ENCODE results near the gene MINDY1.

MINDY1 gene

DNA sequence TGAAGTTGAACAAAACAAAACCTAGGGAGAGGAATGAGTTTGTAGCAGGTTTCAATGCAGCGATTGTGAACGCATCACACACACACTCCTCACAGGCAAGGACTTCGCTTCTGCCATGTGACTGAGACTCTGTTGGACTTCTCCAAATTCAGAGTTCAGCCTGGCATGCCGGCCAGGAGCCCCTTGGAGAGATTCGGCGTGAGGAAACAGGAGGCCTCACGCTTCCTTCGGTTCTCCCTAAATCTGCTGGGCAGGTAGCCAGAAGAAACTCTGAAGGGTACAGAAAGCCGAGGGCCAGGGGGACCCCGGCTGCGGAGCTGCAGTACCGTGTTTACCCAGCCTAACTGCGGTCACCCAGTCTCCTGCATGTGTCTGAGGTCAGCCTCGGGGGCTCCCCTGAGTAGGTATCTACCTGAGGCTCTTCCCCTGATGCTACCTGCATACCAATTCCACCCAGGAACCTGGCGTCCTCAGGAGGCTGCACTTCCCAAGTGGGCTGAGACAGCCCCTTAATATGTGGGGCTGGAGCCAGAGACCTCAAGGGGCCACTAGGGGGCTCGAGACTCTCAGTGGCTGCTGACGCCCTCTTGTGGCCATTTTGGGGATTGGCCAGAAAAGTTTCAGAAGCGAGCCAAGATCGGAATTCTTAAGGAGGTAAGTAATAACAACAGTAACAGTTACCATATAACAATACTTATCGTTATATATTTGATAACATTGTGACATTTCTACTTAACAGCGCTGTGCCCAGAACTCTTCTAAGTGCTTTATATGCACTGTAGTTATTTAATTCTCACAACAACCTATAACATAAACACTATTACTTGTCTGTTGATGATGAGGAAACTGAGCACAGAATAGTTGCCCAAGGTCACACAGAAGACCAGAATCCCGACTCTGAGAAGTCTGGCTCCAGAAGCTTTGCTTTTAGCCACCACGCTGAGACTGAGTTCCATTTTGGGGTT, 27.3 kb downstream of the MINDY1 start:
- H3K36me3 ChIP-seq (ENCODE audit: control insufficient read depth, low read length), result no peaks in the 10 kb centered on the region
- peak overlapping the region; percentile 95 for H3K4me2 ChIP-seq (ENCODE audit: low read length)
- no peaks in the 10 kb centered on the region for H3K27me3 ChIP-seq (ENCODE audit: control insufficient read depth, low read length)
- no peaks in the 10 kb centered on the region for H3K9me3 ChIP-seq (ENCODE audit: control insufficient read depth, insufficient read depth, low read length)
- no peak for TF ChIP-seq EZH2phosphoT487 (IDR thresholded peaks at IDR 0.05; ENCODE audit: borderline replicate concordance, low read length)
- peak; percentile 100 for TF ChIP-seq CTCF (IDR thresholded peaks at IDR 0.05; ENCODE audit: low read depth, low read length, poor library complexity, severe bottlenecking)
- no peak overlapping the region for H3K27ac ChIP-seq (ENCODE audit: low read depth, low read length)
- no peaks in the 10 kb centered on the region for H4K20me1 ChIP-seq (ENCODE audit: control insufficient read depth, insufficient read depth, low read depth, low read length)
- peaks cover 11% of the 10 kb centered on the region for H3K79me2 ChIP-seq (ENCODE audit: control insufficient read depth, low read length)
- H3K4me1 ChIP-seq (ENCODE audit: control insufficient read depth, low read length), result peaks cover 46% of the 10 kb centered on the region
- H3K9me2 ChIP-seq (replicated peaks; ENCODE audit: control insufficient read depth, low read length), result no peaks in the 10 kb centered on the region
- peaks cover 9% of the 10 kb centered on the region for H3F3A ChIP-seq (ENCODE audit: control insufficient read depth, insufficient read depth)
- H3K4me3 ChIP-seq (ENCODE audit: low read length), result peak overlapping the region; percentile 75

DNA sequence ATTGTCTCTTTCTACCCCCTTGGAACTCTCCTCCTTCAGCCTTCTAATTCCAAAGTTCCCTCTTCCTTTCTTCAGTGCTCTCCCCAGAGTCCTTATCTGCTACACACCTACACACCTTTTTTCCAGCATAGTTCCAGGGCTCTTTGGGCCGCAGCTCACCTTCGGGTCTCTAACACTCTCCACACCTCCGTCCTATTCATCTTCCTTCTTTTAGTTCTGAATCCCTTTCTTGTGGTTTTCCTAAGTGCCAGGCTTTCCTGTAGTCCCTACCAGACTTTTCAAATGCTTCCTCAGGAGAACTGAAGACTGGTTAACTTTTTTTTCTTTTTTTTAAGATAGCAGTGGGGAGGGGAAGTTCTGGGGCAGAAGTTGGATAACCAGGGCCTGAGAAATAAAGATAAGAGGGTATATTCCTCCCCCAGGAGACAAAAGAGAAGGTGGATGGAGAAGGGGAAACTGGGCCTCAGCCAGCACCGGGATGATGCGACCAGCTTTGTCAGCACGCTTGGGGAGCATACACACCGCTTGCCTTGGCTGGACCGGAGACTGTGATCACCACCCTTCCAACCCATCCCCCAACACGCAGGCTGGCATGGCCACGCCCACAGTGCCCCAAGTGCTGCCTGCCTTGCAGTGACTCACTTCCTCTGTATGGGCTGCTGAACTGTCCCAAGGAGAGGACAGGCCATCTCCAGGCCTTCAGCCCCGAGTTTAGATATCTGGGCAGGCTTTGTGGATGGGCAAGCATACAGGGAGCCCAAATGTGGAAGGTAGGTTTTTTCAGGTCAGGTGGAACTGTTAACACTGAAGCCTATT, 29.6 kb downstream of the MINDY1 start:
- no peak overlapping the region for H3K27ac ChIP-seq (ENCODE audit: low read depth, low read length)
- peaks cover 59% of the 10 kb centered on the region for H3K4me1 ChIP-seq (ENCODE audit: control insufficient read depth, low read length)

GRCh38 chr1:150976401-150976821, 30.3 kb downstream of the MINDY1 start:
- Histone ChIP-seq H3K9me3 (ENCODE audit: control insufficient read depth, insufficient read depth, low read length) (no peaks in the 10 kb centered on the region), H3K9me2 (replicated peaks; ENCODE audit: control insufficient read depth, low read length) (no peaks in the 10 kb centered on the region), H3K27me3 (ENCODE audit: control insufficient read depth, low read length) (no peaks in the 10 kb centered on the region), H3K4me1 (ENCODE audit: control insufficient read depth, low read length) (peaks cover 64% of the 10 kb centered on the region), H3K4me3 (ENCODE audit: low read length) (no peak overlapping the region), H3F3A (ENCODE audit: control insufficient read depth, insufficient read depth) (peaks cover 9% of the 10 kb centered on the region), H3K36me3 (ENCODE audit: control insufficient read depth, low read length) (peaks cover 27% of the 10 kb centered on the region), H4K20me1 (ENCODE audit: control insufficient read depth, insufficient read depth, low read depth, low read length) (no peaks in the 10 kb centered on the region), H3K79me2 (ENCODE audit: control insufficient read depth, low read length) (peaks cover 41% of the 10 kb centered on the region), H3K4me2 (ENCODE audit: low read length) (peak overlapping the region; percentile 65), H3K27ac (ENCODE audit: low read depth, low read length) (no peak overlapping the region)
- TF ChIP-seq CTCF (IDR thresholded peaks at IDR 0.05; ENCODE audit: low read depth, low read length, poor library complexity, severe bottlenecking) (no peak), EZH2phosphoT487 (IDR thresholded peaks at IDR 0.05; ENCODE audit: borderline replicate concordance, low read length) (no peak)

More for the DNA sequence above, 29.6 kb downstream of the MINDY1 start:
- no peaks in the 10 kb centered on the region for H4K20me1 ChIP-seq (ENCODE audit: control insufficient read depth, insufficient read depth, low read depth, low read length)
- H3K79me2 ChIP-seq (ENCODE audit: control insufficient read depth, low read length), result peaks cover 34% of the 10 kb centered on the region
- TF ChIP-seq EZH2phosphoT487 (IDR thresholded peaks at IDR 0.05; ENCODE audit: borderline replicate concordance, low read length), result no peak
- no peak for TF ChIP-seq CTCF (IDR thresholded peaks at IDR 0.05; ENCODE audit: low read depth, low read length, poor library complexity, severe bottlenecking)
- H3K36me3 ChIP-seq (ENCODE audit: control insufficient read depth, low read length), result peaks cover 20% of the 10 kb centered on the region
- H3K9me3 ChIP-seq (ENCODE audit: control insufficient read depth, insufficient read depth, low read length), result no peaks in the 10 kb centered on the region
- no peaks in the 10 kb centered on the region for H3K9me2 ChIP-seq (replicated peaks; ENCODE audit: control insufficient read depth, low read length)
- peaks cover 9% of the 10 kb centered on the region for H3F3A ChIP-seq (ENCODE audit: control insufficient read depth, insufficient read depth)
- peak overlapping the region; percentile 65 for H3K4me2 ChIP-seq (ENCODE audit: low read length)
- no peaks in the 10 kb centered on the region for H3K27me3 ChIP-seq (ENCODE audit: control insufficient read depth, low read length)
- H3K4me3 ChIP-seq (ENCODE audit: low read length), result peak overlapping the region; percentile 65

All from DOHH2 (cell line).